Measurements from ENCODE around the gene ETV3.

Gene ETV3

GRCh38 chr1:157161901-157162300 is 23.7 kb upstream of the ETV3 start:
- Histone ChIP-seq H2AK5ac (ENCODE audit: low read length, severe bottlenecking) (no peak overlapping the region), H3K9ac (ENCODE audit: low read length) (no peak overlapping the region), H4K8ac (ENCODE audit: low read length) (no peak overlapping the region), H4K91ac (ENCODE audit: low read length) (no peak overlapping the region), H2AFZ (ENCODE audit: low read depth, low read length) (no peak overlapping the region), H3K4me2 (ENCODE audit: low read length, poor library complexity, severe bottlenecking) (no peak overlapping the region), H3K23ac (ENCODE audit: low read length in 2 of 2) (no peak overlapping the region), H3K27ac (ENCODE audit: low read length, poor library complexity, severe bottlenecking) (no peak overlapping the region), H3K4me3 (ENCODE audit: insufficient read depth in 1 of 2, low read depth in 1 of 2, low read length in 2 of 2) (no peak overlapping the region), H3K4me1 (ENCODE audit: control insufficient read depth, insufficient read depth, low read depth, low read length) (peaks cover 3% of the 10 kb centered on the region), H3K4ac (ENCODE audit: low read depth in 1 of 2, low read length in 2 of 2) (no peak overlapping the region), H2BK120ac (ENCODE audit: low read depth, low read length) (no peak overlapping the region), H3K36me3 (ENCODE audit: control insufficient read depth in 1 of 2, insufficient read depth in 2 of 2, low read depth in 1 of 2, low read length in 2 of 2) (no peaks in the 10 kb centered on the region), H3K18ac (ENCODE audit: low read depth in 1 of 2, low read length in 2 of 2) (no peak overlapping the region), H3K14ac (ENCODE audit: low read length in 2 of 2) (no peak overlapping the region), H3K79me1 (replicated peaks; ENCODE audit: low read length, poor library complexity, severe bottlenecking) (no peaks in the 10 kb centered on the region), H3K27me3 (ENCODE audit: control insufficient read depth in 1 of 2, insufficient read depth in 1 of 2, low read length in 2 of 2) (peaks cover 14 to 23% of the 10 kb centered on the region in 2 experiments), H2BK15ac (ENCODE audit: low read depth, poor library complexity, severe bottlenecking) (no peak overlapping the region), H2BK12ac (ENCODE audit: low read length in 2 of 2) (no peak overlapping the region), H2BK5ac (ENCODE audit: low read depth, low read length, poor library complexity, severe bottlenecking) (no peak overlapping the region), H3K9me3 (ENCODE audit: control insufficient read depth, low read length) (no peaks in the 10 kb centered on the region)
- 69% methylated on average over 3 of the region's 5 CpGs for WGBS
- DNase-seq = no peak

DNA sequence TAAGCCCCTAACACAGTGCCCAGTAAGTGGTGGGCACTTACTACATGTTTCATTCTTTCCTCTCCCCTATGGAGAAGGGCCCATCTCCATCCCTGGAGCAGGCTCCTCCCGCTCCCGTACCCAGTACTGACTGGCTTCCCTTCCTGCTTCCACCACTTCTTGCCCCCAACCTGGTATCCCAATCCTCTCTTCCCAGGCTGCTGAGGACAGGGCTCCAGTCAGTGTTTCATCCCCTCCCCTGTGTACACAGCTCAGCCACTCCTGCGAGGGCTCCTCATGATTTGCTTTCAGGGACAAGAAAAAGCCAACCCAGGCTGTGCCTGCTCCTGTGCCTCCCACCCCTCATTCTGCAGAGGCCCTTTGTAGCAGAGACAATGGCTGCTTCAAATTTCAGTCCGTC is 20.8 kb upstream of the ETV3 start:
- Histone ChIP-seq H3K4ac (ENCODE audit: low read depth in 1 of 2, low read length in 2 of 2) (no peak overlapping the region), H3K4me1 (ENCODE audit: control insufficient read depth, insufficient read depth, low read depth, low read length) (peaks cover 19% of the 10 kb centered on the region), H3K9me3 (ENCODE audit: control insufficient read depth, low read length) (no peaks in the 10 kb centered on the region), H3K4me2 (ENCODE audit: low read length, poor library complexity, severe bottlenecking) (no peak overlapping the region), H4K8ac (ENCODE audit: low read length) (no peak overlapping the region), H2AFZ (ENCODE audit: low read depth, low read length) (no peak overlapping the region), H3K18ac (ENCODE audit: low read depth in 1 of 2, low read length in 2 of 2) (no peak overlapping the region), H2BK5ac (ENCODE audit: low read depth, low read length, poor library complexity, severe bottlenecking) (no peak overlapping the region), H3K79me1 (replicated peaks; ENCODE audit: low read length, poor library complexity, severe bottlenecking) (no peaks in the 10 kb centered on the region), H3K4me3 (ENCODE audit: insufficient read depth in 1 of 2, low read depth in 1 of 2, low read length in 2 of 2) (no peak overlapping the region), H3K27me3 (ENCODE audit: control insufficient read depth in 1 of 2, insufficient read depth in 1 of 2, low read length in 2 of 2) (peaks cover 3 to 11% of the 10 kb centered on the region in 2 experiments), H2BK12ac (ENCODE audit: low read length in 2 of 2) (no peak overlapping the region), H3K23ac (ENCODE audit: low read length in 2 of 2) (no peak overlapping the region), H3K36me3 (ENCODE audit: control insufficient read depth in 1 of 2, insufficient read depth in 2 of 2, low read depth in 1 of 2, low read length in 2 of 2) (no peaks in the 10 kb centered on the region), H2BK15ac (ENCODE audit: low read depth, poor library complexity, severe bottlenecking) (no peak overlapping the region), H3K14ac (ENCODE audit: low read length in 2 of 2) (no peak overlapping the region), H3K9ac (ENCODE audit: low read length) (no peak overlapping the region), H4K91ac (ENCODE audit: low read length) (no peak overlapping the region), H2AK5ac (ENCODE audit: low read length, severe bottlenecking) (no peak overlapping the region), H3K27ac (ENCODE audit: low read length, poor library complexity, severe bottlenecking) (no peak overlapping the region), H2BK120ac (ENCODE audit: low read depth, low read length) (no peak overlapping the region)
- DNase-seq = no peak
- 66% methylated on average over 3 of the region's 4 CpGs for WGBS

DNA sequence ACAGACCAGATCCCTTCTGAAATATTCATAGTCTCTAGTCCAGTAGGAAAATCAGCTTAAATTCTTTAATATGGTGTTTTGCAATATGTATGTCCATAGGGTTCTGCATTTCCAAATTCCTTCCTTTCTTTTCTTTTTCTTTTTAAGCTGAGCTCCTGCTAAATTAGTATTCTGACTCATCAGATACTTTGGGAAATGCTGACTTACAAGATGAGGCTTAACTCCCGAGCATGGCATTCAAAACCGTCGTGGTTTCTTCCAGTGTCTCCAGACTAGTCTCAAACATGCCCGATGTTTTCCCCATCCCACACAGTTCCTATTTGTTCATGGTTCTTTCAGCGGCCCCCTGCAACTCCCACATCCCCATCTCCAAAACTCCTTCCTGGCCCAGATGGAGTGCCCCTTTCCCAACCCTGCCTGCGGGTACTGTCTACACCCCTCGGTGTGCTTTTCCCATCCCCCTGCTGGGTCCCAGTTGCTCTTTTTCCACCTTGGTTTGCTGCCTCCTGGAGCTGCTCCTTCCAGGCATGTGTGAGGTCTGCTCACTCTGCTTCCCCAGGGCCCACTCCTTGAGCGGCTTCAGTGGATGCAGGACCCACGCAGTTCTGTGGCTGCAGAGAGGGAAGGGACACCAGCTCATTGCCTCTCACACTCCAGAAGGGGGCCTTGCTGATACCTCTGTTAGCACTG is 19.5 kb upstream of the ETV3 start:
- DNase-seq = peak; percentile 34
- H3K4me3 ChIP-seq (ENCODE audit: insufficient read depth in 1 of 2, low read depth in 1 of 2, low read length in 2 of 2) = no peak overlapping the region
- H2AK5ac ChIP-seq (ENCODE audit: low read length, severe bottlenecking) = no peak overlapping the region
- peak overlapping the region in 1 of 2 experiments; percentile 63 for H2BK12ac ChIP-seq (ENCODE audit: low read length in 2 of 2)
- H2AFZ ChIP-seq (ENCODE audit: low read depth, low read length) = no peak overlapping the region
- 62% methylated on average over 9 of the region's 9 CpGs for WGBS
- peak overlapping the region; percentile 10 for H2BK5ac ChIP-seq (ENCODE audit: low read depth, low read length, poor library complexity, severe bottlenecking)
- peak overlapping the region; percentile 42 for H3K9ac ChIP-seq (ENCODE audit: low read length)
- no peak overlapping the region for H3K23ac ChIP-seq (ENCODE audit: low read length in 2 of 2)
- no peaks in the 10 kb centered on the region for H3K9me3 ChIP-seq (ENCODE audit: control insufficient read depth, low read length)
- H3K27me3 ChIP-seq (ENCODE audit: control insufficient read depth in 1 of 2, insufficient read depth in 1 of 2, low read length in 2 of 2) = peaks cover 0 to 15% of the 10 kb centered on the region in 2 experiments
- H4K8ac ChIP-seq (ENCODE audit: low read length) = peak overlapping the region; percentile 84
- no peaks in the 10 kb centered on the region for H3K79me1 ChIP-seq (replicated peaks; ENCODE audit: low read length, poor library complexity, severe bottlenecking)
- no peak overlapping the region for H3K4ac ChIP-seq (ENCODE audit: low read depth in 1 of 2, low read length in 2 of 2)
- peak overlapping the region; percentile 4 to 71 for H3K18ac ChIP-seq (ENCODE audit: low read depth in 1 of 2, low read length in 2 of 2)
- H3K4me2 ChIP-seq (ENCODE audit: low read length, poor library complexity, severe bottlenecking) = no peak overlapping the region
- H3K36me3 ChIP-seq (ENCODE audit: control insufficient read depth in 1 of 2, insufficient read depth in 2 of 2, low read depth in 1 of 2, low read length in 2 of 2) = no peaks in the 10 kb centered on the region
- H4K91ac ChIP-seq (ENCODE audit: low read length) = peak overlapping the region; percentile 25
- H3K14ac ChIP-seq (ENCODE audit: low read length in 2 of 2) = no peak overlapping the region
- H2BK120ac ChIP-seq (ENCODE audit: low read depth, low read length) = no peak overlapping the region
- peaks cover 19% of the 10 kb centered on the region for H3K4me1 ChIP-seq (ENCODE audit: control insufficient read depth, insufficient read depth, low read depth, low read length)
- peak overlapping the region; percentile 15 for H2BK15ac ChIP-seq (ENCODE audit: low read depth, poor library complexity, severe bottlenecking)
- no peak overlapping the region for H3K27ac ChIP-seq (ENCODE audit: low read length, poor library complexity, severe bottlenecking)

- 4% methylated on average over 13 of the region's 14 CpGs for WGBS
- H3K4me3 ChIP-seq (ENCODE audit: insufficient read depth in 1 of 2, low read depth in 1 of 2, low read length in 2 of 2) = no peak overlapping the region
- no peak overlapping the region for H3K27ac ChIP-seq (ENCODE audit: low read length, poor library complexity, severe bottlenecking)
- H3K4me1 ChIP-seq (ENCODE audit: control insufficient read depth, insufficient read depth, low read depth, low read length) = peaks cover 19% of the 10 kb centered on the region
- H2BK120ac ChIP-seq (ENCODE audit: low read depth, low read length) = peak overlapping the region; percentile 19
- no peak overlapping the region for H2AFZ ChIP-seq (ENCODE audit: low read depth, low read length)
- no peak overlapping the region for H2AK5ac ChIP-seq (ENCODE audit: low read length, severe bottlenecking)
- no peak overlapping the region for H3K14ac ChIP-seq (ENCODE audit: low read length in 2 of 2)
- H4K8ac ChIP-seq (ENCODE audit: low read length) = peak overlapping the region; percentile 59
- no peaks in the 10 kb centered on the region for H3K9me3 ChIP-seq (ENCODE audit: control insufficient read depth, low read length)
- H2BK12ac ChIP-seq (ENCODE audit: low read length in 2 of 2) = peak overlapping the region; percentile 51 to 75
- H3K79me1 ChIP-seq (replicated peaks; ENCODE audit: low read length, poor library complexity, severe bottlenecking) = no peaks in the 10 kb centered on the region
- peak overlapping the region in 1 of 2 experiments; percentile 10 for H3K4ac ChIP-seq (ENCODE audit: low read depth in 1 of 2, low read length in 2 of 2)
- H2BK15ac ChIP-seq (ENCODE audit: low read depth, poor library complexity, severe bottlenecking) = no peak overlapping the region
- H3K27me3 ChIP-seq (ENCODE audit: control insufficient read depth in 1 of 2, insufficient read depth in 1 of 2, low read length in 2 of 2) = peaks cover 0 to 24% of the 10 kb centered on the region in 2 experiments
- peak; percentile 70 for DNase-seq
- H3K36me3 ChIP-seq (ENCODE audit: control insufficient read depth in 1 of 2, insufficient read depth in 2 of 2, low read depth in 1 of 2, low read length in 2 of 2) = no peaks in the 10 kb centered on the region
- H3K4me2 ChIP-seq (ENCODE audit: low read length, poor library complexity, severe bottlenecking) = peak overlapping the region; percentile 41
- no peak overlapping the region for H4K91ac ChIP-seq (ENCODE audit: low read length)
- H3K18ac ChIP-seq (ENCODE audit: low read depth in 1 of 2, low read length in 2 of 2) = peak overlapping the region; percentile 27 to 80
- no peak overlapping the region for H2BK5ac ChIP-seq (ENCODE audit: low read depth, low read length, poor library complexity, severe bottlenecking)
- peak overlapping the region; percentile 19 for H3K9ac ChIP-seq (ENCODE audit: low read length)
- H3K23ac ChIP-seq (ENCODE audit: low read length in 2 of 2) = no peak overlapping the region
Observed at GRCh38 chr1:157156058-157156541, 17.9 kb upstream of the ETV3 start.
